ENCODE results near the gene POR. TPM values are rescaled to one million over a fixed set of nuclear protein-coding genes. Genes with fewer than 3 reads are reported as not detected.

Gene POR
- total and polyA plus RNA-seq, 5 donors from 2014 or later = 51.3 to 68.0 (median 60.5) TPM

GRCh38 chr7:75922966-75923603 lies 8.1 kb downstream of the POR start:
- peaks cover 18% of the 10 kb centered on the region for H3K36me3 Mint-ChIP-seq
- H3K4me1 ChIP-seq (ENCODE audit: control insufficient read depth, insufficient read depth, low read length, poor library complexity, severe bottlenecking) = peaks cover 7% of the 10 kb centered on the region
- peaks cover 0 to 55% (median 33%) of the 10 kb centered on the region in 4 donors for H3K4me1 Mint-ChIP-seq
- DNase-seq = no peak
- no peaks in the 10 kb centered on the region for H3K27me3 ChIP-seq (ENCODE audit: control insufficient read depth, insufficient read depth, low read length)
- no peak for ATAC-seq (ENCODE audit: low read depth in 2 of 2)
- H3K27ac Mint-ChIP-seq = peak overlapping the region in 1 of 3 donors; percentile 42
- no peaks in the 10 kb centered on the region for H3K9me3 Mint-ChIP-seq
- H3K36me3 ChIP-seq (ENCODE audit: control insufficient read depth, insufficient read depth, low read length) = no peaks in the 10 kb centered on the region
- H3K27me3 Mint-ChIP-seq = peaks cover 5% of the 10 kb centered on the region
- H3K4me3 Mint-ChIP-seq = no peak overlapping the region
- no peaks in the 10 kb centered on the region for H3K9me3 ChIP-seq (ENCODE audit: control insufficient read depth in 2 of 2, low read length in 2 of 2)
- no peak overlapping the region for H3K27ac ChIP-seq (ENCODE audit: insufficient read depth, low read length, poor library complexity, severe bottlenecking)
- no peak overlapping the region for H3K4me3 ChIP-seq (ENCODE audit: low read depth, low read length)

GRCh38 chr7:75924256-75924655 lies 9.3 kb downstream of the POR start:
- H3K9me3 ChIP-seq (ENCODE audit: control insufficient read depth in 2 of 2, low read length in 2 of 2) = no peaks in the 10 kb centered on the region
- ATAC-seq (ENCODE audit: low read depth in 2 of 2) = no peak
- H3K27me3 ChIP-seq (ENCODE audit: control insufficient read depth, insufficient read depth, low read length) = no peaks in the 10 kb centered on the region
- Mint-ChIP-seq H3K27me3 (peaks cover 5% of the 10 kb centered on the region), H3K27ac (no peak overlapping the region), H3K9me3 (no peaks in the 10 kb centered on the region), H3K4me1 (peaks cover 0 to 55% (median 32%) of the 10 kb centered on the region in 4 donors), H3K36me3 (peaks cover 18% of the 10 kb centered on the region), H3K4me3 (no peak overlapping the region)
- no peak for DNase-seq
- no peak overlapping the region for H3K27ac ChIP-seq (ENCODE audit: insufficient read depth, low read length, poor library complexity, severe bottlenecking)
- no peak overlapping the region for H3K4me3 ChIP-seq (ENCODE audit: low read depth, low read length)
- H3K4me1 ChIP-seq (ENCODE audit: control insufficient read depth, insufficient read depth, low read length, poor library complexity, severe bottlenecking) = peaks cover 14% of the 10 kb centered on the region
- no peaks in the 10 kb centered on the region for H3K36me3 ChIP-seq (ENCODE audit: control insufficient read depth, insufficient read depth, low read length)

GRCh38 chr7:75924889-75925288 lies 9.9 kb downstream of the POR start:
- peak overlapping the region in 1 of 3 donors; percentile 55 for H3K27ac Mint-ChIP-seq
- ATAC-seq (ENCODE audit: low read depth in 2 of 2) = no peak

GRCh38 chr7:75925717-75926435 lies 10.9 kb downstream of the POR start:
- no peaks in the 10 kb centered on the region for H3K36me3 ChIP-seq (ENCODE audit: control insufficient read depth, insufficient read depth, low read length)
- peaks cover 0 to 49% (median 27%) of the 10 kb centered on the region in 4 donors for H3K4me1 Mint-ChIP-seq
- DNase-seq = no peak
- no peaks in the 10 kb centered on the region for H3K9me3 Mint-ChIP-seq
- no peak for ATAC-seq (ENCODE audit: low read depth in 2 of 2)
- peaks cover 7% of the 10 kb centered on the region for H3K4me1 ChIP-seq (ENCODE audit: control insufficient read depth, insufficient read depth, low read length, poor library complexity, severe bottlenecking)
- peaks cover 5% of the 10 kb centered on the region for H3K27me3 Mint-ChIP-seq
- peak overlapping the region in 3 of 4 donors; percentile 32 to 48 (median 33) for H3K4me3 Mint-ChIP-seq
- no peak overlapping the region for H3K27ac ChIP-seq (ENCODE audit: insufficient read depth, low read length, poor library complexity, severe bottlenecking)
- peak overlapping the region; percentile 50 to 77 (median 72) for H3K27ac Mint-ChIP-seq
- H3K36me3 Mint-ChIP-seq = peaks cover 13% of the 10 kb centered on the region
- H3K4me3 ChIP-seq (ENCODE audit: low read depth, low read length) = no peak overlapping the region
- H3K9me3 ChIP-seq (ENCODE audit: control insufficient read depth in 2 of 2, low read length in 2 of 2) = no peaks in the 10 kb centered on the region
- H3K27me3 ChIP-seq (ENCODE audit: control insufficient read depth, insufficient read depth, low read length) = no peaks in the 10 kb centered on the region

More at GRCh38 chr7:75924889-75925288, 9.9 kb downstream of the POR start:
- no peak overlapping the region for H3K27ac ChIP-seq (ENCODE audit: insufficient read depth, low read length, poor library complexity, severe bottlenecking)
- peaks cover 0 to 56% (median 30%) of the 10 kb centered on the region in 4 donors for H3K4me1 Mint-ChIP-seq
- DNase-seq = no peak
- no peak overlapping the region for H3K4me3 Mint-ChIP-seq
- no peak overlapping the region for H3K4me3 ChIP-seq (ENCODE audit: low read depth, low read length)
- H3K4me1 ChIP-seq (ENCODE audit: control insufficient read depth, insufficient read depth, low read length, poor library complexity, severe bottlenecking) = peaks cover 14% of the 10 kb centered on the region
- H3K27me3 ChIP-seq (ENCODE audit: control insufficient read depth, insufficient read depth, low read length) = no peaks in the 10 kb centered on the region
- peaks cover 5% of the 10 kb centered on the region for H3K27me3 Mint-ChIP-seq
- H3K9me3 Mint-ChIP-seq = no peaks in the 10 kb centered on the region
- no peaks in the 10 kb centered on the region for H3K36me3 ChIP-seq (ENCODE audit: control insufficient read depth, insufficient read depth, low read length)
- peaks cover 18% of the 10 kb centered on the region for H3K36me3 Mint-ChIP-seq
- H3K9me3 ChIP-seq (ENCODE audit: control insufficient read depth in 2 of 2, low read length in 2 of 2) = no peaks in the 10 kb centered on the region

- peaks cover 0 to 44% (median 15%) of the 10 kb centered on the region in 4 donors for H3K4me1 Mint-ChIP-seq
- peak overlapping the region in 2 of 4 donors; percentile 59 to 62 for H3K4me3 Mint-ChIP-seq
- peak; percentile 82 to 85 for ATAC-seq (ENCODE audit: low read depth in 2 of 2)
- H3K36me3 Mint-ChIP-seq = peaks cover 8% of the 10 kb centered on the region
- peak in 2 of 3 donors; percentile 49 to 65 for DNase-seq
- Histone ChIP-seq H3K4me3 (ENCODE audit: low read depth, low read length) (peak overlapping the region; percentile 51), H3K27ac (ENCODE audit: insufficient read depth, low read length, poor library complexity, severe bottlenecking) (no peak overlapping the region), H3K27me3 (ENCODE audit: control insufficient read depth, insufficient read depth, low read length) (no peaks in the 10 kb centered on the region), H3K36me3 (ENCODE audit: control insufficient read depth, insufficient read depth, low read length) (no peaks in the 10 kb centered on the region), H3K4me1 (ENCODE audit: control insufficient read depth, insufficient read depth, low read length, poor library complexity, severe bottlenecking) (peaks cover 7% of the 10 kb centered on the region), H3K9me3 (ENCODE audit: control insufficient read depth in 2 of 2, low read length in 2 of 2) (no peaks in the 10 kb centered on the region)
- no peaks in the 10 kb centered on the region for H3K9me3 Mint-ChIP-seq
- peak overlapping the region; percentile 77 to 82 (median 78) for H3K27ac Mint-ChIP-seq
- peaks cover 5% of the 10 kb centered on the region for H3K27me3 Mint-ChIP-seq
Observed at GRCh38 chr7:75928568-75928914, 13.6 kb downstream of the POR start.

- H3K36me3 ChIP-seq (ENCODE audit: control insufficient read depth, insufficient read depth, low read length) = no peaks in the 10 kb centered on the region
- H3K4me1 ChIP-seq (ENCODE audit: control insufficient read depth, insufficient read depth, low read length, poor library complexity, severe bottlenecking) = peaks cover 7% of the 10 kb centered on the region
- Mint-ChIP-seq H3K9me3 (no peaks in the 10 kb centered on the region), H3K4me1 (peaks cover 0 to 35% (median 15%) of the 10 kb centered on the region in 4 donors), H3K4me3 (peak overlapping the region in 1 of 4 donors; percentile 18), H3K36me3 (peaks cover 18% of the 10 kb centered on the region), H3K27me3 (no peaks in the 10 kb centered on the region), H3K27ac (no peak overlapping the region)
- ATAC-seq (ENCODE audit: low read depth in 2 of 2) (no peak), DNase-seq (no peak)
- H3K4me3 ChIP-seq (ENCODE audit: low read depth, low read length) = no peak overlapping the region
- H3K27ac ChIP-seq (ENCODE audit: insufficient read depth, low read length, poor library complexity, severe bottlenecking) = no peak overlapping the region
- no peaks in the 10 kb centered on the region for H3K9me3 ChIP-seq (ENCODE audit: control insufficient read depth in 2 of 2, low read length in 2 of 2)
- no peaks in the 10 kb centered on the region for H3K27me3 ChIP-seq (ENCODE audit: control insufficient read depth, insufficient read depth, low read length)
Observed at GRCh38 chr7:75931680-75932079, 16.7 kb downstream of the POR start.

- Histone ChIP-seq H3K4me3 (ENCODE audit: low read depth, low read length) (no peak overlapping the region), H3K9me3 (ENCODE audit: control insufficient read depth in 2 of 2, low read length in 2 of 2) (no peaks in the 10 kb centered on the region), H3K27me3 (ENCODE audit: control insufficient read depth, insufficient read depth, low read length) (no peaks in the 10 kb centered on the region), H3K36me3 (ENCODE audit: control insufficient read depth, insufficient read depth, low read length) (no peaks in the 10 kb centered on the region), H3K27ac (ENCODE audit: insufficient read depth, low read length, poor library complexity, severe bottlenecking) (no peak overlapping the region), H3K4me1 (ENCODE audit: control insufficient read depth, insufficient read depth, low read length, poor library complexity, severe bottlenecking) (no peaks in the 10 kb centered on the region)
- H3K4me3 Mint-ChIP-seq = no peak overlapping the region
- no peak for ATAC-seq (ENCODE audit: low read depth in 2 of 2)
- H3K27ac Mint-ChIP-seq = peak overlapping the region in 1 of 3 donors; percentile 54
- no peaks in the 10 kb centered on the region for H3K9me3 Mint-ChIP-seq
- no peak for DNase-seq
- no peaks in the 10 kb centered on the region for H3K27me3 Mint-ChIP-seq
- peaks cover 0 to 10% (median 9%) of the 10 kb centered on the region in 4 donors for H3K4me1 Mint-ChIP-seq
- peaks cover 20% of the 10 kb centered on the region for H3K36me3 Mint-ChIP-seq
Observed at GRCh38 chr7:75937958-75938786, 23.2 kb downstream of the POR start.
